GM03348 (cell line): ENCODE measurements around the gene HM13.
A peak's percentile ranks its signal among the peaks of the same experiment; 100 is the strongest.
"Not testable (repeated sequence)": the region's sequence is repeated elsewhere in the genome, so short reads cannot be mapped to it uniquely, and the experiment has no call there.

Source experiments
- DNase-seq: peaks from one replicate; pipeline ENCODE4 v3.0.0; 2012; ENCODE audit warnings: low spot score

Gene HM13

GRCh38 chr20:31500527-31500926 lies 13.7 kb upstream of the HM13 start:
- no peak for DNase-seq

- DNase-seq: peak; percentile 91
Measured at GRCh38 chr20:31502884-31503673, 11.2 kb upstream of the HM13 start.

GRCh38 chr20:31505903-31506302 lies 8.3 kb upstream of the HM13 start:
- no peak for DNase-seq

GRCh38 chr20:31508517-31509244 lies 5.6 kb upstream of the HM13 start:
- DNase-seq: no peak

GRCh38 chr20:31515072-31515774 lies 981 bp downstream of the HM13 start:
- no peak for DNase-seq

- no peak for DNase-seq
Measured at GRCh38 chr20:31515775-31516107, 1.5 kb downstream of the HM13 start.

GRCh38 chr20:31516166-31516565 lies 1.9 kb downstream of the HM13 start:
- no peak for DNase-seq

GRCh38 chr20:31516651-31517050 lies 2.4 kb downstream of the HM13 start:
- no peak for DNase-seq

GRCh38 chr20:31517373-31517772 lies 3.1 kb downstream of the HM13 start:
- peak; percentile 79 for DNase-seq

GRCh38 chr20:31521267-31521666 lies 7.0 kb downstream of the HM13 start:
- not testable (repeated sequence) for DNase-seq

GRCh38 chr20:31522731-31523130 lies 8.5 kb downstream of the HM13 start:
- no peak for DNase-seq

- no peak for DNase-seq
Measured at GRCh38 chr20:31523361-31524283, 9.4 kb downstream of the HM13 start.

GRCh38 chr20:31527266-31527665 lies 13.0 kb downstream of the HM13 start:
- DNase-seq: no peak

- DNase-seq: no peak
Measured at GRCh38 chr20:31535298-31535697, 21.1 kb downstream of the HM13 start.

GRCh38 chr20:31536575-31536974 lies 22.3 kb downstream of the HM13 start:
- no peak for DNase-seq

GRCh38 chr20:31537116-31537871 lies 23.1 kb downstream of the HM13 start:
- no peak for DNase-seq

- DNase-seq: no peak
Measured at GRCh38 chr20:31537890-31538289, 23.6 kb downstream of the HM13 start.

GRCh38 chr20:31538326-31538725 lies 24.1 kb downstream of the HM13 start:
- no peak for DNase-seq

GRCh38 chr20:31539636-31540035 lies 25.4 kb downstream of the HM13 start:
- DNase-seq: not testable (repeated sequence)

GRCh38 chr20:31540406-31540805 lies 26.2 kb downstream of the HM13 start:
- DNase-seq: no peak

GRCh38 chr20:31542201-31542842 lies 28.1 kb downstream of the HM13 start:
- DNase-seq: peak; percentile 49
